HFFc6 (cell line): Measurements from ENCODE around the gene MS4A14. TPM values are rescaled to one million over a fixed set of nuclear protein-coding genes. Genes with fewer than 3 reads are reported as not detected.
A peak's percentile ranks its signal among the peaks of the same experiment; 100 is the strongest.
"Not testable (repeated sequence)": the region's sequence is repeated elsewhere in the genome, so short reads cannot be mapped to it uniquely, and the experiment has no call there.

Experiments used
- DNase-seq: peaks from one replicate; pipeline ENCODE4 v3.0.0-alpha.2; 2018
- H3K27ac Mint-ChIP-seq: 2 replicates; pipeline ENCODE4 v1.8.0; 2020; ENCODE audit warnings: mild to moderate bottlenecking, mixed read lengths
- H3K27me3 Mint-ChIP-seq: 2 replicates; pipeline ENCODE4 v1.8.0; 2021; ENCODE audit warnings: mild to moderate bottlenecking, moderate library complexity, mixed read lengths; ENCODE audit not compliant: insufficient read depth
- H3K36me3 Mint-ChIP-seq: 2 replicates; pipeline ENCODE4 v1.8.0; 2021; ENCODE audit warnings: low read depth, mixed read lengths
- H3K4me1 Mint-ChIP-seq: 2 replicates; pipeline ENCODE4 v1.8.0; 2020; ENCODE audit warnings: low read depth, mixed read lengths
- H3K4me3 Mint-ChIP-seq: 2 replicates; pipeline ENCODE4 v1.8.0; 2020; ENCODE audit warnings: mild to moderate bottlenecking, moderate library complexity, mixed read lengths
- H3K9me3 Mint-ChIP-seq: 2 replicates; pipeline ENCODE4 v1.8.0; 2020; ENCODE audit warnings: mild to moderate bottlenecking, mixed read lengths
- total RNA-seq, 6 experiments: library from RNA; stranded (reverse); fragmentation: NEBNext Ultra II Directional; extraction: Animal tissue kit (Norgen Biotek cat#: 25700); gene quantifications; 2 replicates in 1 of 6; 3 replicates in 5 of 6; pipeline ENCODE4 v1.2.3, GENCODE V29; 2021
- TF ChIP-seq, protein P1 (sequence below): fragments of 200-600 bp; sonication (generic); IDR thresholded peaks from 2 replicates; pipeline ENCODE4 v1.5.0; 2021; ENCODE audit warnings: antibody characterized with exemption, mild to moderate bottlenecking

Gene MS4A14
- total RNA-seq, 6 experiments from 2014 or later = not detected

- DNase-seq = no peak
- H3K27ac Mint-ChIP-seq = no peak overlapping the region
- H3K4me1 Mint-ChIP-seq = no peaks in the 10 kb centered on the region
- TF ChIP-seq, protein P1, sequence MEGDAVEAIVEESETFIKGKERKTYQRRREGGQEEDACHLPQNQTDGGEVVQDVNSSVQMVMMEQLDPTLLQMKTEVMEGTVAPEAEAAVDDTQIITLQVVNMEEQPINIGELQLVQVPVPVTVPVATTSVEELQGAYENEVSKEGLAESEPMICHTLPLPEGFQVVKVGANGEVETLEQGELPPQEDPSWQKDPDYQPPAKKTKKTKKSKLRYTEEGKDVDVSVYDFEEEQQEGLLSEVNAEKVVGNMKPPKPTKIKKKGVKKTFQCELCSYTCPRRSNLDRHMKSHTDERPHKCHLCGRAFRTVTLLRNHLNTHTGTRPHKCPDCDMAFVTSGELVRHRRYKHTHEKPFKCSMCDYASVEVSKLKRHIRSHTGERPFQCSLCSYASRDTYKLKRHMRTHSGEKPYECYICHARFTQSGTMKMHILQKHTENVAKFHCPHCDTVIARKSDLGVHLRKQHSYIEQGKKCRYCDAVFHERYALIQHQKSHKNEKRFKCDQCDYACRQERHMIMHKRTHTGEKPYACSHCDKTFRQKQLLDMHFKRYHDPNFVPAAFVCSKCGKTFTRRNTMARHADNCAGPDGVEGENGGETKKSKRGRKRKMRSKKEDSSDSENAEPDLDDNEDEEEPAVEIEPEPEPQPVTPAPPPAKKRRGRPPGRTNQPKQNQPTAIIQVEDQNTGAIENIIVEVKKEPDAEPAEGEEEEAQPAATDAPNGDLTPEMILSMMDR = no peak
- peaks cover 2% of the 10 kb centered on the region; the same call in 1 of the 2 replicates for H3K27me3 Mint-ChIP-seq
- peaks cover 21% of the 10 kb centered on the region for H3K9me3 Mint-ChIP-seq
- no peak overlapping the region for H3K4me3 Mint-ChIP-seq
- H3K36me3 Mint-ChIP-seq = no peaks in the 10 kb centered on the region
Observed at GRCh38 chr11:60360621-60361020, 35.6 kb upstream of the MS4A14 start.

DNA sequence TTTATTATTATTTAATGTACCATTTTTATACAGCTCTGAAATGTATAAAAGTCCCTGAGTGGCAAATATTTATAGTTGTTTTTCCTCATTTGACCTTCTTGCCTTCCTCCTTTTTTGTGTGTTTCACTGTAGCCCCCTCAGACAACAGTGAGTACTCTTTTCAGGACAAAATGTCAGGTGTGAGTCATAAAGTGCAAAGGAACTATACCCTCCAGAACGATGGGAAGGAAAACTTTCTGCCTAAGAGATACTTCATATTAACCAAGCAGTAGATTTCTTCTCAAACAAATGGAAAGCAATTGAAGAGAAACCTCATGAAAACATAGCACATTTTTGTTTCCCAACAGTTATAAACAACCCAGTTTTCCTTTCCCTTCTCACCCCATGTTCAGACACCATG, 34.0 kb upstream of the MS4A14 start:
- DNase-seq = no peak
- Mint-ChIP-seq H3K4me1 (no peaks in the 10 kb centered on the region), H3K27ac (no peak overlapping the region), H3K36me3 (no peaks in the 10 kb centered on the region), H3K9me3 (peaks cover 17% of the 10 kb centered on the region), H3K27me3 (peaks cover 2% of the 10 kb centered on the region; the same call in 1 of the 2 replicates), H3K4me3 (no peak overlapping the region)
- TF ChIP-seq, protein P1 = no peak

GRCh38 chr11:60363542-60364470, 32.5 kb upstream of the MS4A14 start:
- peak; percentile 55 for DNase-seq
- no peak overlapping the region for H3K27ac Mint-ChIP-seq
- TF ChIP-seq, protein P1 = peak; percentile 87
- no peaks in the 10 kb centered on the region for H3K36me3 Mint-ChIP-seq
- H3K27me3 Mint-ChIP-seq = peaks cover 2% of the 10 kb centered on the region; the same call in 1 of the 2 replicates
- H3K4me3 Mint-ChIP-seq = no peak overlapping the region
- H3K9me3 Mint-ChIP-seq = peaks cover 5% of the 10 kb centered on the region; the same call in 1 of the 2 replicates
- H3K4me1 Mint-ChIP-seq = no peaks in the 10 kb centered on the region

GRCh38 chr11:60366262-60366904, 29.9 kb upstream of the MS4A14 start:
- DNase-seq, H3K4me3 Mint-ChIP-seq, H3K36me3 Mint-ChIP-seq, H3K4me1 Mint-ChIP-seq, H3K9me3 Mint-ChIP-seq, H3K27me3 Mint-ChIP-seq, H3K27ac Mint-ChIP-seq: not testable (repeated sequence)

DNA sequence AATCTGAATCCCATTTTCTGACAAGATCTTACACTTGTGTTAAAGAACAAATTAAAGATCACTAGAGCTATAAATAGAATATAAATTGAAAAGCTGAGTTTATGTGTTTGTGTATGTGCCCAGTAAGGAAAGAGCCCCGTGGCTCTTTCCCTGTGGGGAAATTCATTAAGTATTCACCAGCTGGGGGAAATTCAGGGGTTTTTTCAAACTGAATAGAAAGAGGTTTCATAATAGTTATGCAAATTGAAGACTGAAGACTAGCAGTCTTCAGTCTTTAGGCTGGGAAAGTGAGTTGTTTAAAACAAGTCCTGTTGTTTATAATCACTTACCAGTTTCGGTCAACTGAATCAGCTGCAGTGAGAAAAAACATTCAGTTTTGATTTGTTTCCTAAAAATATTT, 29.2 kb upstream of the MS4A14 start:
- Mint-ChIP-seq H3K4me3 (no peak overlapping the region), H3K27ac (no peak overlapping the region), H3K4me1 (no peaks in the 10 kb centered on the region), H3K9me3 (no peaks in the 10 kb centered on the region), H3K27me3 (peaks cover 2% of the 10 kb centered on the region; the same call in 1 of the 2 replicates), H3K36me3 (no peaks in the 10 kb centered on the region)
- TF ChIP-seq, protein P1 = no peak
- DNase-seq = no peak

- no peak overlapping the region for H3K4me3 Mint-ChIP-seq
- H3K9me3 Mint-ChIP-seq = no peaks in the 10 kb centered on the region; the same call in 1 of the 2 replicates
- DNase-seq = no peak
- TF ChIP-seq, protein P1 = no peak
- H3K36me3 Mint-ChIP-seq = no peaks in the 10 kb centered on the region
- no peak overlapping the region for H3K27ac Mint-ChIP-seq
- H3K4me1 Mint-ChIP-seq = no peaks in the 10 kb centered on the region
- peaks cover 2% of the 10 kb centered on the region; the same call in 1 of the 2 replicates for H3K27me3 Mint-ChIP-seq
Observed at GRCh38 chr11:60367896-60368295, 28.4 kb upstream of the MS4A14 start.
